PC-3 (cell line): Measurements from ENCODE around the gene MTM1. TPM values are rescaled to one million over a fixed set of nuclear protein-coding genes. Genes with fewer than 3 reads are reported as not detected.

Experiments used
- ATAC-seq: fragments of 200-7000 bp; cut with Tn5 transposase; 2 replicates; pipeline ENCODE4 v1.9.1; 2020; ENCODE audit warnings: mild to moderate bottlenecking, moderate library complexity
- BruUV-seq: library from RNA; stranded (reverse); fragments of 400-500 nt; replicated peaks from 2 replicates; lab custom pipeline; 2021; lab: Mats Ljungman, UMichigan
- CTCF ChIA-PET: fragments of 300-600 bp; sonication (Branson Sonifier 250); formaldehyde crosslinking; loops from one replicate; lab custom pipeline; 2022; ENCODE audit warnings: antibody characterized with exemption; lab: Charles Lee
- POLR2A ChIA-PET: fragments of 300-600 bp; sonication (Branson Sonifier 250); formaldehyde crosslinking; loops from one replicate; lab custom pipeline; 2022; ENCODE audit warnings: antibody characterized with exemption; ENCODE audit not compliant: unreplicated experiment; lab: Charles Lee
- DNase-seq: peaks from one replicate; pipeline ENCODE4 v3.0.0-alpha.2; 2015
- H2AFZ ChIP-seq: fragments of 300-600 bp; sonication (generic); 2 replicates; pipeline ENCODE4 v1.6.0; 2016; ENCODE audit warnings: antibody characterized with exemption, low read length
- H3F3A ChIP-seq: fragments of 300-600 bp; sonication (generic); one replicate; pipeline ENCODE4 v1.6.0; 2017; ENCODE audit warnings: antibody characterized with exemption, low read length, control low read depth, mild to moderate bottlenecking; ENCODE audit not compliant: unreplicated experiment
- H3K27ac ChIP-seq: fragments of 300-600 bp; sonication (generic); 2 replicates; pipeline ENCODE4 v1.5.1; 2016; ENCODE audit warnings: mild to moderate bottlenecking, low read length
- H3K27me3 ChIP-seq: fragments of 300-600 bp; sonication (generic); 2 replicates; pipeline ENCODE4 v1.6.1; 2016; ENCODE audit warnings: low read length, mixed read lengths
- H3K36me3 ChIP-seq: fragments of 300-600 bp; sonication (generic); 2 replicates; pipeline ENCODE4 v1.6.1; 2016; ENCODE audit warnings: low read depth, mixed run types, low read length, mixed read lengths
- H3K4me1 ChIP-seq: fragments of 300-600 bp; sonication (generic); 2 replicates; pipeline ENCODE4 v1.5.1; 2016; ENCODE audit warnings: low read length; ENCODE audit not compliant: insufficient read depth
- H3K4me2 ChIP-seq: fragments of 300-600 bp; sonication (generic); 2 replicates; pipeline ENCODE4 v1.6.0; 2016; ENCODE audit warnings: low read length
- H3K4me3 ChIP-seq: fragments of 300-600 bp; sonication (generic); 2 replicates; pipeline ENCODE4 v1.5.1; 2016; ENCODE audit warnings: mild to moderate bottlenecking, low read length, mixed read lengths
- H3K79me2 ChIP-seq: fragments of 300-600 bp; sonication (generic); 2 replicates; pipeline ENCODE4 v1.6.1; 2017; ENCODE audit warnings: low read length, mixed read lengths
- H3K9ac ChIP-seq: fragments of 300-600 bp; sonication (generic); 2 replicates; pipeline ENCODE4 v1.6.0; 2016; ENCODE audit warnings: mild to moderate bottlenecking, low read length
- H3K9me2 ChIP-seq: fragments of 300-600 bp; sonication (generic); replicated peaks from 2 replicates; pipeline ENCODE4 v1.6.1; 2016; ENCODE audit warnings: mixed run types, low read length, mixed read lengths
- H3K9me3 ChIP-seq: fragments of 300-600 bp; sonication (generic); 2 replicates; pipeline ENCODE4 v1.6.1; 2016; ENCODE audit warnings: low read length, mixed read lengths
- H4K20me1 ChIP-seq: fragments of 300-600 bp; sonication (generic); 2 replicates; pipeline ENCODE4 v1.6.1; 2016; ENCODE audit warnings: low read length, mixed read lengths
- CTCF ChIP-seq: fragments of 300-600 bp; sonication (generic); conservative IDR thresholded peaks from 2 replicates; pipeline ENCODE4 v1.5.1; 2017; ENCODE audit warnings: antibody characterized with exemption, low read depth, mild to moderate bottlenecking, low read length
- EZH2 ChIP-seq: fragments of 300-600 bp; sonication (generic); IDR thresholded peaks from one replicate; pipeline ENCODE4 v1.6.1; 2017; ENCODE audit warnings: antibody characterized with exemption, mild to moderate bottlenecking, low read length; ENCODE audit not compliant: unreplicated experiment
- EZH2phosphoT487 ChIP-seq: fragments of 300-600 bp; sonication (generic); IDR thresholded peaks from 2 replicates; pipeline ENCODE4 v1.6.1; 2018; ENCODE audit warnings: mild to moderate bottlenecking, antibody characterized with exemption, low read length, borderline replicate concordance
- intact Hi-C: fragments of 100-400 bp; cut with micrococcal nuclease; formaldehyde crosslinking; loops from 2 replicates; pipeline ENCODE4 v1.9.0; 2023
- total RNA-seq: library from RNA; depleted of rRNA; stranded (reverse); fragments of >200 nt; gene quantifications from 2 replicates; pipeline ENCODE4 v1.2.3, GENCODE V29; 2014

Gene MTM1
- total RNA-seq, 1 experiment from 2014 or later, result 13.7 TPM

DNA sequence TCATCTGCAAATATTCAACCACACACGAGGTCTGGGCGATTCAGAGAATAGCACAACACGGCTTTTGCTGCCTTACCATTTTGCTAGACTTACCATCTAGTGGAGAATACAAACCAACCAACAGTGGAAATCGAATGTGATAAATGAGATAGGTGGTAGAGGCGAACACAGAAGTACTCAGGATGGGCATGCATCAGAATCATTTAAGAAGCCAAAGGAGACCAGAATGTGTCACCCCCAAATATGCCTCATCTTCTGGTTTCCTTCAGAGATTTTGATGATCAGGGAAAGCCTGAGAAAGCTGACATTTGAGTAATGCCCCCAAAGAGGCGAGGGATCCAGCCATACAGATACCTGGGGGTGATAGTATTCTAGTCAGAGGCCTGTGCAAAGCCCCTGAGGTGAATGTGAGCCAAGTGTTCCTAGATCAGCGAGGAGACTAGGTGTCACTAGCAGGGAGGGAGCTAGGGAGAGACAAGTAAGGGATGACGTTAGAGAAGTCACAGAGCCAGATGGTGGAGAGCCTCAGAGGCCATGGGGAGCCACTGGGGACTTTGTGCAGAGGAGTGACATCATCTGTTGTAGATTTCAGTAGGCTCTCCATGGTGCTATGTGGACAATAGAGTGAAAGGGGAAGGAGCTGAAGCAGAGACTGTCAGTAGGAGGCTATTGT lies 126.5 kb downstream of the MTM1 start:
- H3K27ac ChIP-seq, result peak overlapping the region; percentile 93
- H3K4me3 ChIP-seq, result peak overlapping the region; percentile 88

GRCh38 chrX:150696331-150696730 lies 127.9 kb downstream of the MTM1 start:
- H2AFZ ChIP-seq, result no peak overlapping the region
- no peaks in the 10 kb centered on the region for H4K20me1 ChIP-seq
- no peak overlapping the region for H3K9ac ChIP-seq
- peaks cover 29% of the 10 kb centered on the region for H3K4me1 ChIP-seq
- no peak for DNase-seq
- 0 out of 2 replicates have a peak, but pooled peaks cover 6% of the 10 kb centered on the region for H3K9me3 ChIP-seq
- H3K4me2 ChIP-seq, result no peak overlapping the region
- ChIA-PET POLR2A (no interaction called here), CTCF (no interaction called here)
- no peak overlapping the region for H3K4me3 ChIP-seq
- H3K9me2 ChIP-seq, result no peaks in the 10 kb centered on the region
- peaks cover 3% of the 10 kb centered on the region for H3F3A ChIP-seq
- no peak overlapping the region for H3K27ac ChIP-seq
- H3K27me3 ChIP-seq, result no peaks in the 10 kb centered on the region
- peaks cover 21% of the 10 kb centered on the region for H3K36me3 ChIP-seq
- H3K79me2 ChIP-seq, result peaks cover 72% of the 10 kb centered on the region
- no TSS peak for BruUV-seq
- no peak for TF ChIP-seq EZH2
- TF ChIP-seq CTCF, result no peak
- no peak for TF ChIP-seq EZH2phosphoT487
- no peak for ATAC-seq
- intact Hi-C loops, result no loop called here

More for the DNA sequence above, 126.5 kb downstream of the MTM1 start:
- BruUV-seq, result no TSS peak
- Histone ChIP-seq H3K27me3 (no peaks in the 10 kb centered on the region), H2AFZ (no peak overlapping the region), H3K36me3 (peaks cover 21% of the 10 kb centered on the region; the same call in 1 of the 2 replicates), H3K79me2 (peaks cover 64% of the 10 kb centered on the region), H3K4me2 (peak overlapping the region; percentile 99), H3K9me2 (no peaks in the 10 kb centered on the region), H3K4me1 (peaks cover 31% of the 10 kb centered on the region), H4K20me1 (no peaks in the 10 kb centered on the region), H3K9ac (no peak overlapping the region), H3K9me3 (peaks cover 13% of the 10 kb centered on the region), H3F3A (peaks cover 3% of the 10 kb centered on the region)
- ChIA-PET POLR2A (no interaction called here), CTCF (interaction anchor here (1.0 kb wide), 1 partner anchor 756 kb away, joined by 6 read pairs; the partner anchor contains the start of gene EOLA2)
- intact Hi-C loops, result no loop called here
- DNase-seq (no peak), ATAC-seq (no peak)
- TF ChIP-seq EZH2, result no peak
- no peak for TF ChIP-seq CTCF
- TF ChIP-seq EZH2phosphoT487, result no peak

GRCh38 chrX:150696866-150697265 lies 128.4 kb downstream of the MTM1 start:
- H3K36me3 ChIP-seq, result peaks cover 21% of the 10 kb centered on the region
- no peaks in the 10 kb centered on the region for H4K20me1 ChIP-seq
- peaks cover 3% of the 10 kb centered on the region for H3F3A ChIP-seq
- no peaks in the 10 kb centered on the region for H3K9me2 ChIP-seq
- BruUV-seq, result no TSS peak
- H3K79me2 ChIP-seq, result peaks cover 77% of the 10 kb centered on the region
- CTCF ChIA-PET, result no interaction called here
- no peak overlapping the region for H3K4me2 ChIP-seq
- no peak overlapping the region for H3K27ac ChIP-seq
- no peaks in the 10 kb centered on the region for H3K27me3 ChIP-seq
- no peak overlapping the region for H2AFZ ChIP-seq
- 0 out of 2 replicates have a peak, but pooled peaks cover under 1% of the 10 kb centered on the region for H3K9me3 ChIP-seq
- H3K4me1 ChIP-seq, result peaks cover 29% of the 10 kb centered on the region
- H3K9ac ChIP-seq, result no peak overlapping the region
- intact Hi-C loops, result no loop called here
- POLR2A ChIA-PET, result no interaction called here
- no peak for TF ChIP-seq CTCF
- TF ChIP-seq EZH2phosphoT487, result no peak
- no peak for TF ChIP-seq EZH2
- ATAC-seq (no peak), DNase-seq (no peak)
- H3K4me3 ChIP-seq, result no peak overlapping the region
